Testis (tissue), 3 donors: ENCODE measurements around the gene JAM3. TPM values are rescaled to one million over a fixed set of nuclear protein-coding genes. Genes with fewer than 3 reads are reported as not detected.
A peak's percentile ranks its signal among the peaks of the same experiment; 100 is the strongest.
"Not testable (repeated sequence)": the region's sequence is repeated elsewhere in the genome, so short reads cannot be mapped to it uniquely, and the experiment has no call there.

Experiments
- DNase-seq: peaks from one replicate; pipeline ENCODE4 v3.0.0-alpha.2; 2019
- H3K27ac ChIP-seq, 2 donors: fragments of 200-600 bp; sonication (generic); one replicate each; pipeline ENCODE4 v1.5.1; 2019
- H3K27me3 ChIP-seq: fragments of 200-600 bp; sonication (generic); one replicate; pipeline ENCODE4 v1.5.1; 2019
- H3K36me3 ChIP-seq: fragments of 200-600 bp; sonication (generic); one replicate; pipeline ENCODE4 v1.5.1; 2017; ENCODE audit warnings: low read depth; ENCODE audit errors: missing control alignments
- H3K4me1 ChIP-seq: fragments of 200-600 bp; sonication (generic); one replicate; pipeline ENCODE4 v1.5.1; 2019
- H3K4me3 ChIP-seq, 2 donors: fragments of 200-600 bp; sonication (generic); one replicate each; pipeline ENCODE4 v1.5.1; 2017 to 2019
- H3K9me3 ChIP-seq: fragments of 200-600 bp; sonication (generic); one replicate; pipeline ENCODE4 v1.5.1; 2017
- CTCF ChIP-seq, 3 experiments: fragments of 450-650 bp in 2 of 3; fragments of 200-600 bp in 1 of 3; sonication (generic) in 1 of 3; IDR thresholded peaks; one replicate each; pipeline ENCODE4 v1.5.1; 2016 to 2019; ENCODE audit warnings: antibody characterized with exemption in 3 of 3, mild to moderate bottlenecking in 2 of 3, moderate library complexity in 1 of 3
- POLR2A ChIP-seq: fragments of 450-650 bp; IDR thresholded peaks from one replicate; pipeline ENCODE4 v1.6.1; 2017; ENCODE audit warnings: antibody characterized with exemption, mild to moderate bottlenecking, moderate library complexity
- WGBS, 2 donors: methylation state at CpG; one replicate each; pipeline ENCODE4 v1.1.5; 2018; 5-methylcytosine and 5-hydroxymethylcytosine counted together
- intact Hi-C: fragments of 100-400 bp; cut with DNase I; formaldehyde crosslinking; loops from one replicate; pipeline ENCODE4 v1.15.1; 2023; ENCODE audit warnings: low total_unique reads
- polyA plus RNA-seq: library from polyadenylated mRNA; stranded (reverse); fragments of 350-450 nt; fragmentation: Illumina TruSeq; extraction: RNeasy Lipid Tissue Mini Kit (QIAGEN cat#74804); gene quantifications from one replicate; pipeline ENCODE4 v1.2.3, GENCODE V29; 2014; ENCODE audit warnings: low read depth, low replicate concordance; ENCODE audit not compliant: insufficient read depth
- total RNA-seq, 2 donors: library from RNA; depleted of rRNA; stranded (reverse); fragments of >200 nt; gene quantifications; one replicate each; pipeline ENCODE4 v1.2.3, GENCODE V29; 2016

The JAM3 gene
- total and polyA plus RNA-seq, 3 donors from 2014 or later = 81.0 to 188 (median 172) TPM

DNA sequence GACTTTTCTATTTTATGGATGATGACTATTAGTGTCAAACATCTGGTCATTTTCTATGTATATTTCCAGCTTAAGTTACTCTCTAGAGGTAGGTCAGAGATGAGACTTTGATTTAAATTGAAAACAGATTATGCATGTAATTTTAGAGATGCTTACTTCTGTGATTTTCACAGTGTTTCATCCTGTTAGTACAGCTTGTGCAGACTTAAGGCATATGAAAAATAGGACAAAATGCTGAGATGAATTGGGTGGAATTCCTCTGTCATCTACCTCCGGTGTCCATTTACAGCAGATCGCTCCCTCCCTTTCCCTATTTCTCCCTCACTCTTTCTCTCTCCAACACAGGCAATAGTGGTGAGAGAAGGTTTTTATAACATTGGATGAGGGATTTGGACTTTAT is 14.1 kb downstream of the JAM3 start:
- Histone ChIP-seq H3K27me3 (no peaks in the 10 kb centered on the region), H3K9me3 (no peaks in the 10 kb centered on the region), H3K4me1 (peaks cover 7% of the 10 kb centered on the region), H3K36me3 (no peaks in the 10 kb centered on the region), H3K27ac (no peak overlapping the region), H3K4me3 (no peak overlapping the region)
- no peak for DNase-seq
- intact Hi-C loops = no loop called here
- WGBS, 2 donors = 60 to 67% methylated on average over 2 of the region's 2 CpGs
- TF ChIP-seq POLR2A (no peak), CTCF (IDR thresholded peaks at IDR 0.05) (no peak)

- DNase-seq = no peak
- H3K4me1 ChIP-seq = no peaks in the 10 kb centered on the region
- no peaks in the 10 kb centered on the region for H3K9me3 ChIP-seq
- intact Hi-C loops = no loop called here
- TF ChIP-seq CTCF (IDR thresholded peaks at IDR 0.05) = no peak
- 51 to 55% methylated on average over 2 of the region's 2 CpGs for WGBS, 2 donors
- no peak overlapping the region for H3K4me3 ChIP-seq
- H3K36me3 ChIP-seq = no peaks in the 10 kb centered on the region
- peak overlapping the region in 1 of 2 donors; percentile 31 for H3K27ac ChIP-seq
- no peaks in the 10 kb centered on the region for H3K27me3 ChIP-seq
Observed at GRCh38 chr11:134086376-134086775, 17.5 kb downstream of the JAM3 start.

DNA sequence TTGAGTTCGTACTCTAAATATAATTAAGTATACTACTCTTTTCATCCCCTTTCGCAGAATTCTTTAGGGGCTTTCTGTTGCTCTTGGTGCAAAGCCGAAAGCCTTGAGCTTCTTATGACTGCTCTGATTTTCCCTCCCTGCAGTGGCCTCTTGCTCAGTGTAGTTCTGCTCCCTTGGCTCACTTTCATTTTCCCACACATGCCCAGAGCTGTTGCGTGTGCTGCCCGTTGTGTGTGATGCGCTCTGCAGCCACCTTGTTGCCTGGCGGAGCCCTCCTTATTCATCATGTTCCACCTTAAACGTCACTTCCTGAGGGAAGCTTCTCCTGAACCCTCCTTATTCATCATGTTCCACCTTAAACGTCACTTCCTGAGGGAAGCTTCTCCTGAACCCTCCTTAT is 23.1 kb downstream of the JAM3 start:
- H3K9me3 ChIP-seq, H3K27me3 ChIP-seq, intact Hi-C loops, H3K4me3 ChIP-seq, H3K27ac ChIP-seq, DNase-seq, H3K4me1 ChIP-seq, H3K36me3 ChIP-seq: not testable (repeated sequence)
- 61 to 77% methylated on average over 9 of the region's 9 CpGs for WGBS, 2 donors

DNA sequence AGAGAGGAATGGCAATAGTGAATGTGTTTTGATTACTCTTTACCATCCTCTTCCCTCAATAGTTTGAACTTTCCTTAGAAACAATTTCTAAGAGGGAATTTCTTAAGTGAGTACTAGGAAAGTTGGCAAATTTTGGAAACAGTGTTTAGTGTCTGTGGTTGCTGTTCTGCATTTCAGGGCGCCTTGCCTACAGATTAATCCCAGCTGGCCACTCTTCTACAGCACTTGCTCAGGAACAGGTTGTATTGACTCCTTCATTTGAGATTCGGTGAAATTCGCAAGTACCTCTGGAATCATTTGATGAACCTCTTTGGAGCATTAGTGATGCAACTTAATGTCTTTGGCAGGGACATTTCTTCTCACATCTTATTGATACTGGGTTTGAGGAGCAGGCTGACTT is 28.3 kb downstream of the JAM3 start:
- intact Hi-C loops = no loop called here
- Histone ChIP-seq H3K4me3 (no peak overlapping the region), H3K36me3 (no peaks in the 10 kb centered on the region), H3K4me1 (no peaks in the 10 kb centered on the region), H3K27me3 (no peaks in the 10 kb centered on the region), H3K27ac (no peak overlapping the region), H3K9me3 (no peaks in the 10 kb centered on the region)
- no peak for DNase-seq
- no peak for TF ChIP-seq CTCF (IDR thresholded peaks at IDR 0.05)
- TF ChIP-seq POLR2A = no peak
- WGBS, 2 donors = 53 to 67% methylated on average over 3 of the region's 3 CpGs

DNA sequence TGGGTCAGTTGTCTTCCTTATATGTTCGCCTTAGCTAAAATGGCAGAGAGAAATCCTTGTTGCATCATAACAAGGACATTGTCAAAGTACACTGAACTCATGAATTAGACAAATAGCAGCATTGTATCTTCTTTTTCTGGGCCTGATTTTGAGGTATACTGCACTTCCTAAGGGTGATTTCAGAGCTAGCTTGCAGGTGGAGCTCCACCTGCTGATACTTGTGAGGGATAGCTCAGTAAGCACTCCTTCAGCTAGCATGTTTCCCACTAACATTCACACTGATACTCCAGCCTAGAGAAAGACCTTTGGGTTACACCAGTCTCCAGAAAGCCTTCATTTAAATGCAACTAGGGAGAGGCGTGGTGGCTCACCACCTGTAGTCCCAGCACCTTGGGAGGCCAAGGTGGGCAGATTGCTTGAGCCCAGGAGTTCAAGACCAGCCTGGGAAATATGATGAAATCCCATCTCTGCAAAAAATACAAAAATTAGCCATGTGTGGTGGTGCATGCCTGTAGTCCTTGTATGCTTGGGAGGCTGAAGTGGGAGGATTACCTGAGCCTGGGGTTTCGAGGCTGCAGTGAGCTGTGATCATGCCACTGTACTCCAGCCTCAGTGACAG is 29.8 kb downstream of the JAM3 start:
- 74 to 97% methylated on average over 3 of the region's 3 CpGs for WGBS, 2 donors
- DNase-seq = no peak

More for the DNA sequence above, 29.8 kb downstream of the JAM3 start:
- Histone ChIP-seq H3K36me3 (no peaks in the 10 kb centered on the region), H3K4me3 (no peak overlapping the region), H3K4me1 (no peaks in the 10 kb centered on the region), H3K27ac (no peak overlapping the region), H3K9me3 (no peaks in the 10 kb centered on the region), H3K27me3 (no peaks in the 10 kb centered on the region)
- TF ChIP-seq POLR2A = no peak
- TF ChIP-seq CTCF (IDR thresholded peaks at IDR 0.05) = no peak
- intact Hi-C loops = no loop called here
